HEK293 (cell line): ENCODE measurements around the gene ACSL4.

Experiments
- AEBP2 ChIP-seq: fragments of 450-650 bp; formaldehyde crosslinking; IDR thresholded peaks from 2 replicates; pipeline ENCODE4 v1.5.1; 2016; ENCODE audit warnings: missing biosample characterization, missing genetic modification characterization, borderline replicate concordance
- RBAK ChIP-seq: fragments of 450-650 bp; formaldehyde crosslinking; IDR thresholded peaks from 2 replicates; pipeline ENCODE4 v1.5.1; 2016; ENCODE audit warnings: missing biosample characterization, missing genetic modification characterization
- ZEB2 ChIP-seq: fragments of 450-650 bp; formaldehyde crosslinking; IDR thresholded peaks from 2 replicates; pipeline ENCODE4 v1.5.1; 2016; ENCODE audit warnings: missing biosample characterization, missing genetic modification characterization
- ZNF133 ChIP-seq: fragments of 450-650 bp; formaldehyde crosslinking; IDR thresholded peaks from 2 replicates; pipeline ENCODE4 v1.5.1; 2016; ENCODE audit warnings: missing biosample characterization, missing genetic modification characterization
- ZNF140 ChIP-seq: fragments of 450-650 bp; formaldehyde crosslinking; IDR thresholded peaks from 2 replicates; pipeline ENCODE4 v1.5.1; 2016; ENCODE audit warnings: missing biosample characterization, missing genetic modification characterization
- ZNF214 ChIP-seq: fragments of 450-650 bp; formaldehyde crosslinking; IDR thresholded peaks from 2 replicates; pipeline ENCODE4 v1.5.1; 2017; ENCODE audit warnings: missing biosample characterization, mild to moderate bottlenecking, missing genetic modification characterization, borderline replicate concordance
- ZNF473 ChIP-seq: fragments of 450-650 bp; formaldehyde crosslinking; IDR thresholded peaks from 2 replicates; pipeline ENCODE4 v1.5.1; 2017; ENCODE audit warnings: missing biosample characterization, missing genetic modification characterization
- ZNF558 ChIP-seq: fragments of 450-650 bp; formaldehyde crosslinking; IDR thresholded peaks from 2 replicates; pipeline ENCODE4 v1.5.1; 2016; ENCODE audit warnings: missing biosample characterization, missing genetic modification characterization
- ZNF561 ChIP-seq: fragments of 450-650 bp; IDR thresholded peaks from 2 replicates; pipeline ENCODE4 v1.5.1; 2018; ENCODE audit warnings: missing biosample characterization, missing genetic modification characterization, borderline replicate concordance
- ZNF658 ChIP-seq: fragments of 450-650 bp; formaldehyde crosslinking; IDR thresholded peaks from 2 replicates; pipeline ENCODE4; 2016; ENCODE audit warnings: missing biosample characterization, missing genetic modification characterization
- ZNF747 ChIP-seq: fragments of 450-650 bp; formaldehyde crosslinking; IDR thresholded peaks from 2 replicates; pipeline ENCODE4 v1.5.1; 2016; ENCODE audit warnings: missing biosample characterization, missing genetic modification characterization
- ZNF777 ChIP-seq: fragments of 450-650 bp; formaldehyde crosslinking; IDR thresholded peaks from 2 replicates; pipeline ENCODE4 v1.5.1; 2017; ENCODE audit warnings: missing biosample characterization, missing genetic modification characterization, borderline replicate concordance
- TF ChIP-seq, protein P1 (sequence below): fragments of 450-650 bp; formaldehyde crosslinking; IDR thresholded peaks from 2 replicates; pipeline ENCODE4 v1.5.1; 2016; ENCODE audit warnings: missing biosample characterization, missing genetic modification characterization
- TF ChIP-seq, protein P2 (sequence below): fragments of 450-650 bp; formaldehyde crosslinking; IDR thresholded peaks from 2 replicates; pipeline ENCODE4 v1.5.1; 2017; ENCODE audit warnings: missing biosample characterization, missing genetic modification characterization

DNA sequence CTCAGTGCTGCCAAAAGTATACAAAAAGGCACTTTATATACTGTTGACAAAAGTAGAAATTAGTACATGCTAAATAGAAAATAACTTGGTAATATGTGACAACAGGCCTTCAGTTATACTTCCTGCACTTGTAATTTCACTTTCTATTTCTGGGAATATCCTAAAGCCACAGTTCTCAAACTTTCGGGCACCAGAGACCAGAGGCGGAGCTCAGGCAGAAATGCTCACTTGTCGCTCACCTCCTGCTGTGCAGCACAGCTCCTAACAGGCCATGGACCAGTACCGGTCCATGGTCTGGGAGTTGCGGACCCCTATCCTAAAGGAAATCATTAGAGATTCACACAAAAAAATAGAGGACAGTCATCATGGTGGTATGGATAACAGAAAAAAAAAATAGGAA, 25.7 kb downstream of the ACSL4 start:
- TF ChIP-seq ZNF558 (tag by site-specific recombination) (no peak), RBAK (no peak), ZNF561 (tag by site-specific recombination) (no peak), ZNF473 (no peak), ZNF133 (tag by site-specific recombination) (no peak), ZEB2 (tag by site-specific recombination) (no peak), ZNF747 (no peak), ZNF140 (tag by site-specific recombination) (no peak), AEBP2 (tag by site-specific recombination) (no peak), ZNF777 (tag by site-specific recombination) (no peak), ZNF214 (tag by site-specific recombination) (no peak), ZNF658 (no peak)
- TF ChIP-seq, protein P1, sequence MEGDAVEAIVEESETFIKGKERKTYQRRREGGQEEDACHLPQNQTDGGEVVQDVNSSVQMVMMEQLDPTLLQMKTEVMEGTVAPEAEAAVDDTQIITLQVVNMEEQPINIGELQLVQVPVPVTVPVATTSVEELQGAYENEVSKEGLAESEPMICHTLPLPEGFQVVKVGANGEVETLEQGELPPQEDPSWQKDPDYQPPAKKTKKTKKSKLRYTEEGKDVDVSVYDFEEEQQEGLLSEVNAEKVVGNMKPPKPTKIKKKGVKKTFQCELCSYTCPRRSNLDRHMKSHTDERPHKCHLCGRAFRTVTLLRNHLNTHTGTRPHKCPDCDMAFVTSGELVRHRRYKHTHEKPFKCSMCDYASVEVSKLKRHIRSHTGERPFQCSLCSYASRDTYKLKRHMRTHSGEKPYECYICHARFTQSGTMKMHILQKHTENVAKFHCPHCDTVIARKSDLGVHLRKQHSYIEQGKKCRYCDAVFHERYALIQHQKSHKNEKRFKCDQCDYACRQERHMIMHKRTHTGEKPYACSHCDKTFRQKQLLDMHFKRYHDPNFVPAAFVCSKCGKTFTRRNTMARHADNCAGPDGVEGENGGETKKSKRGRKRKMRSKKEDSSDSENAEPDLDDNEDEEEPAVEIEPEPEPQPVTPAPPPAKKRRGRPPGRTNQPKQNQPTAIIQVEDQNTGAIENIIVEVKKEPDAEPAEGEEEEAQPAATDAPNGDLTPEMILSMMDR: no peak
- TF ChIP-seq, protein P2, sequence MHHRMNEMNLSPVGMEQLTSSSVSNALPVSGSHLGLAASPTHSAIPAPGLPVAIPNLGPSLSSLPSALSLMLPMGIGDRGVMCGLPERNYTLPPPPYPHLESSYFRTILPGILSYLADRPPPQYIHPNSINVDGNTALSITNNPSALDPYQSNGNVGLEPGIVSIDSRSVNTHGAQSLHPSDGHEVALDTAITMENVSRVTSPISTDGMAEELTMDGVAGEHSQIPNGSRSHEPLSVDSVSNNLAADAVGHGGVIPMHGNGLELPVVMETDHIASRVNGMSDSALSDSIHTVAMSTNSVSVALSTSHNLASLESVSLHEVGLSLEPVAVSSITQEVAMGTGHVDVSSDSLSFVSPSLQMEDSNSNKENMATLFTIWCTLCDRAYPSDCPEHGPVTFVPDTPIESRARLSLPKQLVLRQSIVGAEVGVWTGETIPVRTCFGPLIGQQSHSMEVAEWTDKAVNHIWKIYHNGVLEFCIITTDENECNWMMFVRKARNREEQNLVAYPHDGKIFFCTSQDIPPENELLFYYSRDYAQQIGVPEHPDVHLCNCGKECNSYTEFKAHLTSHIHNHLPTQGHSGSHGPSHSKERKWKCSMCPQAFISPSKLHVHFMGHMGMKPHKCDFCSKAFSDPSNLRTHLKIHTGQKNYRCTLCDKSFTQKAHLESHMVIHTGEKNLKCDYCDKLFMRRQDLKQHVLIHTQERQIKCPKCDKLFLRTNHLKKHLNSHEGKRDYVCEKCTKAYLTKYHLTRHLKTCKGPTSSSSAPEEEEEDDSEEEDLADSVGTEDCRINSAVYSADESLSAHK (tag by site-specific recombination): no peak
